Duodenal mucosa (tissue), 2 donors: ENCODE measurements around the gene MOB1A.

Experiments used
- H3K27ac ChIP-seq: one replicate; pipeline ENCODE4 v1.7.0; 2013; ENCODE audit warnings: low read depth, low read length
- H3K27me3 ChIP-seq, 2 donors: one replicate each; pipeline ENCODE4 v1.7.0; 2013; ENCODE audit warnings: low read length in 2 of 2, control low read depth in 1 of 2; ENCODE audit not compliant: insufficient read depth in 2 of 2, control insufficient read depth in 1 of 2
- H3K36me3 ChIP-seq, 2 donors: one replicate each; pipeline ENCODE4 v1.7.0; 2013; ENCODE audit warnings: low read length in 2 of 2, control low read depth in 1 of 2; ENCODE audit not compliant: insufficient read depth in 2 of 2, control insufficient read depth in 1 of 2
- H3K4me1 ChIP-seq, 2 donors: one replicate each; pipeline ENCODE4 v1.7.0; 2013; ENCODE audit warnings: low read length in 2 of 2, control low read depth in 1 of 2; ENCODE audit not compliant: insufficient read depth in 2 of 2, control insufficient read depth in 1 of 2
- H3K4me3 ChIP-seq, 2 donors: one replicate each; pipeline ENCODE4 v1.7.0; 2013; ENCODE audit warnings: low read length in 2 of 2, low read depth in 1 of 2
- H3K9ac ChIP-seq, 2 donors: one replicate each; pipeline ENCODE4 v1.7.0; 2013; ENCODE audit warnings: low read length in 2 of 2, low read depth in 1 of 2
- H3K9me3 ChIP-seq, 2 donors: one replicate each; pipeline ENCODE4 v1.7.0; 2013; ENCODE audit warnings: low read length in 2 of 2, control low read depth in 1 of 2; ENCODE audit not compliant: control insufficient read depth in 1 of 2

MOB1A gene

DNA sequence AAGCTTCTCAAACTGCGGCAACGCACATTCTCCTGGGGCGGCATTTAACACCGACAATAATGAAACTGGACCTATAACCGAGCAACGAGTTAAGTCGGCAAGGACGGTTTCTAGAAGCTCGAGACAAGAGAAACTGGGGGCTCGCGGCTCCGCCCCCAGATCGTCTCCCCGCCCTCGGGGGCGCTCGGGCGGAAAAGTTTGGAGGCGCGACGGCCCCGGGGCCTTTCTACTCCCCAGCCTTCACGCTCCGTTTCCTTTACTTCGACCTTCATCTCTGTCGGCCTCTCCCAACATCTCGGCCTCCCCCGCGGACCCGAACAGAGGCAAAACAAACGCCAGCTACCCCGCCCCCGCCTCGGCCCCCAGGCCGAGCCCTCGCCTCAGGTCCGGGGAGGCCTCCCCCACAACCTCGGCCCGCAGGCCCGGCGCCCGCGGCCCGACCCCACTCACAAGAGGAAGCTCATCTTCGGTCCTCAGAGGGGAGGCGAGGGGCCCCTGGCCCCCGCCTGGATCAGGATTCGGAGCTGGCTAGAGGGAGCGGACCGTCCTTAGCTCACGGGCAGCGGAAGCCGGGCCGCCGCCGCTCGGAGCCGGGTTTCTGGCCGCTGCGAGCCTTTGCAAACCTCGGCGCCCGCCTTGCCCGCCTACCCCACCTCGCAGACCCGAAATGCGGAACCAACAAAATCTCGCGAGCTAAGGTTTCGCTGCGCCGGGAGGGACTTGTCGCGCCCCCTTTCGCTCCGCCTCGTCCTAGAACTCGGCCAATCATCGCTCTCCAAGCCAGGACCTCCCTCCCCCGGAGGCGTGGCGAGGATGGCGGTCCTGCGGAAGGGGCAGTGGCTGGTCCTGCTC, at the start of gene MOB1A:
MOB1A (minus strand) TSS at position 669 of the 852 bp plus-strand sequence; CDS start at position 464, 205 bp downstream.
- peak within 1 kb of the TSS; percentile 89 for H3K27ac ChIP-seq
- H3K4me3 ChIP-seq = peak within 1 kb of the TSS; percentile 84 to 88
- no peaks in the 10 kb centered on the region for H3K9me3 ChIP-seq
- H3K9ac ChIP-seq = peak within 1 kb of the TSS; percentile 68 to 85
- H3K4me1 ChIP-seq = peaks cover 6 to 13% of the 10 kb centered on the region in 2 donors
- no peaks in the 10 kb centered on the region for H3K36me3 ChIP-seq
- H3K27me3 ChIP-seq = no peaks in the 10 kb centered on the region

DNA sequence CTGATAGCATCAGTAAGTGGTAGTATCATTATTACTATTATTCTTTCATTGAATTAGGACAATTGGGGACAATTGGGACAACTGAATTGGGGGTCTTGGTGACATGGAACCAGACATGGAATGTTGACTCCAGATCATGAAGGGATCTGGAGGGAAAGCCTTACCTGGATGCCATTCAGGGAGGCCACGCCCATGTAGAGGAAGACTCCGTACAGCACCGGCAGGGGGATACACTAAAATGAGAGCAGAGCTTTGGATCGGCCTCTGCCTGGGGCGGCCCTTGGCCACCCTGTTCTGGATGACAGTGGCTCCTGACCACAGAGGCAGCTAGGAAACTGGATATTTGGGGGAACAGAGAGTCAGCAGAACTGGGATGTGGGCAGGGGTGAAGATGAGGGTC, 49.0 kb upstream of the MOB1A start:
- Histone ChIP-seq H3K4me1 (no peaks in the 10 kb centered on the region), H3K27me3 (no peaks in the 10 kb centered on the region), H3K9me3 (no peaks in the 10 kb centered on the region), H3K9ac (no peak overlapping the region), H3K4me3 (no peak overlapping the region), H3K36me3 (no peaks in the 10 kb centered on the region), H3K27ac (no peak overlapping the region)

DNA sequence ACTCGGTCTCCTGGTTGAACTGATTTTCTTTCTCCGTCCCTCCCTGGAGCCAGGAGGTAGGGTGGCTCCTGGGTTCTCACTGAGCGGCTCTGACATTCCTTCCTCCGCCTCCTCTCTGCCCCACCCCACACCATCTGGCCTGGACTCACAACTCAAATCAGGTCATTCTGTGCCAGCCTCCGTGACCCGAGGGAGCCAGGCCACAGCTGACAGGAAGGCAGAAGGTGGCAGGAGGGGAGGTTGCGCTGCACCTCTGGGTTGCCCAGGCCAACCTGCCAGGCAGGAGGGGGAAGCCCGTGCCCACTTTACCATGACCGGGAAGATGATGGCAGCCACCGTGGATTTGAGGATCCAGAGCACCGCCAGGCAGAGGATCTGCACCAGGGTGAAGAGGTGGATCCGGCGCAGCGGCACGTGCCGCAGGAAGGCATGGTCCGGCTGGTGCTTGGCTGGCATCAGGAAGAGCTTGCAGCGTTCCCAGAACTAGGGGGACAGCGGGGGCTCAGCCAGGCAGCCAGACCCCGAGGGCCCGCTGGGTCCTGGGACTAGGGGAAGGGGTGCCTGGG, 48.1 kb upstream of the MOB1A start:
- Histone ChIP-seq H3K27me3 (no peaks in the 10 kb centered on the region), H3K36me3 (no peaks in the 10 kb centered on the region), H3K9ac (no peak overlapping the region), H3K9me3 (no peaks in the 10 kb centered on the region), H3K4me1 (no peaks in the 10 kb centered on the region), H3K27ac (no peak overlapping the region), H3K4me3 (no peak overlapping the region)

DNA sequence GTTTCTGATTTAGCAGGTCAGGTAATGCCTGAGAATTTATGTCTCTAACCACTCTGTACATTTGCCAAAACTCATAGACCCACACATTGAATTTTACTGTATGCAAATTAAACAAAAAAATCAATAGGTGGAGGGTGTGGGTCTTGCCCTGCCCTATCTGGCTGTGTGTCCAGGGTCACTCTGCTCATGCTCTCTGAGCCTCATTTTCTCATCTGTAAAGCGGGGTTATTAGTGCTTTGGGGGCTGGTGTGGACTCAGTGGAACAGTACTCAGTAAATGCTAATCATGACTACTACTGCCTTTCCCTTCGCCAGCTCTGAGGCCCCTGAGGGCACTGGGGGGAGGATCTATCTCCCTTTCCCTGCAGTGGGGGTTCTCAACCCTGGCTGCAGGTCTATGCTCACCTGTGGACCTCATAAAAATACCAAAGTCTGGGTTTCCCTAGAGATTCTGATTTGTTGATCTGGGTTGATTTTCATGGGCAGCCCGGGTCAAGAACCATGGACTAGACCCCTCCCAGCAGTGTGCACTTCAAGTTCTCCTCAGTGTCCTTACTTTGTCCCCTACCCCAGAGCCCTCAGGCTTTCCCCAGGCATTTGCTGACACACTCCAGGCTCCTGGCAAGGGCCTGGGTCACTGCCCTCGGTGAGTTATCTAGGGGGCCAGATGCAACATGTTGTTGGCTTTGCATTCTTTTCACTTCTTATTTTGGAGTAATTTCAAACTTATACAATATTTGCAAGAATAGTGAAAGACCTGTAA, 47.2 kb upstream of the MOB1A start:
- H3K9me3 ChIP-seq = no peaks in the 10 kb centered on the region
- H3K4me1 ChIP-seq = no peaks in the 10 kb centered on the region
- no peaks in the 10 kb centered on the region for H3K36me3 ChIP-seq
- H3K27ac ChIP-seq = no peak overlapping the region
- no peaks in the 10 kb centered on the region for H3K27me3 ChIP-seq
- H3K9ac ChIP-seq = no peak overlapping the region
- no peak overlapping the region for H3K4me3 ChIP-seq

DNA sequence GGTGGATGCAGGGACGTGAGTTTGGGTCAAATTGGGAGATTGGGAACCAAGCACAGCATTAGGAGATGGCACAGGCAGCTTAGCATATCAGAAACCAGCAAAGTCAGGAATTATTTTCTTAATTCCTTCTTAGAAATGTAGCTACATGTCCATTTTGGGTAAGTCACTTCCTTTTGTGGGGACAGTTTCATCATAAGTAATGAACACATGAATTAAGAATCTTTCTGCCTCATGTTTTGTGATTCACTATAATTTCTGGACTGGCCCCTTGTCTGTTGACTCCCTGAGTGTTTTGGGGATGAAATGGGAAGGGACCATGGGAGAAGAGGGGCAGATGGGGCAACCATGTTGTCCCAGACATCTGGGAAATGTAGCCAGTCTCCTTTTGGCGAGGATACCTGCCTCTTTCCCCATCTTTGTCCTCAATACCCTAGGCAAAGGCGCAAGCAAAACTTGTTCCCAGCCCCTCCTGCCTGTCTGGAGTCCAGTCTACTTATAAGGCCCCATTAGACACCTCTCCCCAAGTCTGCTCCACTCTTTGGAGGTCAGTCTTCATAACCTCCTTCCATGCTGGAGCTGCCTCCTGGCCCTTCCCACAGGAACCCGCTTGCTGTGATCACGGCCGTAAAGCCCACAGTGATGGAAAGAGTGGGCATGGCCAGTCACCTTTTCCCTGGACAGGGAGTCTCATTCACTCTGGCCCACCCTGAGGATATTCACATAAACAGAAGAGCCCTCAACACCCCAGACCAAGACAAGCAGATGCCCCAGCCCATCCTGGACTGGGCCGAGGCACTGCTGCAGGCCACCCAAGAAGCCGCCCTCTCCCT, 45.5 kb upstream of the MOB1A start:
- Histone ChIP-seq H3K9me3 (no peaks in the 10 kb centered on the region), H3K27me3 (no peaks in the 10 kb centered on the region), H3K4me3 (no peak overlapping the region), H3K9ac (no peak overlapping the region), H3K27ac (no peak overlapping the region), H3K4me1 (no peaks in the 10 kb centered on the region), H3K36me3 (no peaks in the 10 kb centered on the region)

DNA sequence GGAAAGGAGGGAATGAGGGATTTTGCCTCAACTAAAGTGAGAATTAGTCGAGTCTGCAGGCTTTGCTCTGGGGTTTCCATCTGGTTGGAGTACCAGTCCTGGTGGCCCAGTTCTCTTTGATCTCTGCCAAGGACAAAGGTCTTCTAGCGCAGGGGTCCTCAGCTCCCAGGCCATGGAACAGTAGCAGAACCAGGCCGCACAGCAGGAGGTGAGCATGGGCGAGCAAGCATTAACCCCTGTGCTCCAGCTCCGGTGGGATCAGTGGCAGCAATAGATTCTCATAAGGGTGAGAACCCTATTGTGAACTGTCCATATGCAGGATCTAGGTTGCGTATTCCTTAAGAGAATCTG, 43.6 kb upstream of the MOB1A start:
- Histone ChIP-seq H3K27ac (no peak overlapping the region), H3K4me3 (no peak overlapping the region), H3K36me3 (peaks cover 0 to 4% of the 10 kb centered on the region in 2 donors), H3K9ac (no peak overlapping the region), H3K27me3 (no peaks in the 10 kb centered on the region), H3K4me1 (no peaks in the 10 kb centered on the region), H3K9me3 (no peaks in the 10 kb centered on the region)

DNA sequence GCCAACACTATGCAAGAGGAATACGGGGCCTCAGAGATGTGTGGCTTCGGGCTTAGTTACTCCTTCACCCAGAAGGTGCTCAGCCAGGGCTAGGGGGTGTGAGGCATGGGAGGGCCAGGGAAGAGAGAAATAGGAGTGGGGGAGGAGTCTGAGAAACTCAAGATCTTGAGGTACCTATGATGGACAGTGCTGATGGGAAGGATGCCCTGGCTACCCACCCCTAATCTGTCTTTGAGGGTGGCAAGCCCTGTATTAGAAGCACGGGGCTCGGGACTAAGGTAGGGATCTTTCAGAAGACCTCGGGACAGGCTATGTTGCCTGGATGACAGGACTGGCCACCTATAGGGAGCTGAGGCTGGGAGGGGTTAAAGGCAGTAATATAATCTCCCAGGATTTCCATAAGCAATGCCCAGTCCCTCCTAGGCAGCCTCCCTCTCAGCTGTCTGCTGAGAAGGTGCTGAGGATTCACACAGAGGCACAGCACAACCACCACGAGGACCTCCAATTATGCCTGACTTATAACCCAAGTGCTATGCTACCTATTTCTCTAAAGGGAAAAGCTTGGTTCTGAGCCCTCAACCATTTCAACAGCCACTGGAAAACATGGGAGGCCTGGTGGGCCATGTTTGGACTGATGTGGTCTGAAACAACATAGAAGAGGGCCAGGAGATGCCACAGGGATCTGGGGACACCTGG, 43.1 kb upstream of the MOB1A start:
- Histone ChIP-seq H3K36me3 (peaks cover 0 to 8% of the 10 kb centered on the region in 2 donors), H3K9me3 (no peaks in the 10 kb centered on the region), H3K27me3 (no peaks in the 10 kb centered on the region), H3K4me3 (no peak overlapping the region), H3K9ac (no peak overlapping the region), H3K27ac (no peak overlapping the region), H3K4me1 (no peaks in the 10 kb centered on the region)

DNA sequence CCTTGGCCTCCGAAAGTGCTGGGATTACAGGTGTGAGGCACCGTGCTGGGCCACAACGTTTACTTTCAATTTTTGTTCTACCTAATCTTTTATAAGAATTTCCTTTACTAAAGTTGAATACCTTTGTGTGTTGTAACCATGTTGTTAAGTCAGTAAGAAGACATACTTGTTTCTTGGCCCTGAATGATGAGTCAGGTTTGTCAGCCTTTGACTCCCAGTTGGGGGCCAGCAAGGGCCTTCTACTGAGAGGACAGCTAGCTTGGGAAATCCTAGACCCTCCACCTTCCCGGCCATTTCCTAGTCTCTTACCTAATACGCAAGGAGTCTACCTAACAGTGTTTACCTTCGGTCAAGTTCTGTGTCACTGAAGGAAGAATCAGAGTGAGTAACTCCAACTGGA, 42.4 kb upstream of the MOB1A start:
- H3K9ac ChIP-seq = no peak overlapping the region
- no peak overlapping the region for H3K27ac ChIP-seq
- no peaks in the 10 kb centered on the region for H3K4me1 ChIP-seq
- H3K27me3 ChIP-seq = no peaks in the 10 kb centered on the region
- peaks cover under 1 to 11% of the 10 kb centered on the region in 2 donors for H3K36me3 ChIP-seq
- no peak overlapping the region for H3K4me3 ChIP-seq
- H3K9me3 ChIP-seq = no peaks in the 10 kb centered on the region

DNA sequence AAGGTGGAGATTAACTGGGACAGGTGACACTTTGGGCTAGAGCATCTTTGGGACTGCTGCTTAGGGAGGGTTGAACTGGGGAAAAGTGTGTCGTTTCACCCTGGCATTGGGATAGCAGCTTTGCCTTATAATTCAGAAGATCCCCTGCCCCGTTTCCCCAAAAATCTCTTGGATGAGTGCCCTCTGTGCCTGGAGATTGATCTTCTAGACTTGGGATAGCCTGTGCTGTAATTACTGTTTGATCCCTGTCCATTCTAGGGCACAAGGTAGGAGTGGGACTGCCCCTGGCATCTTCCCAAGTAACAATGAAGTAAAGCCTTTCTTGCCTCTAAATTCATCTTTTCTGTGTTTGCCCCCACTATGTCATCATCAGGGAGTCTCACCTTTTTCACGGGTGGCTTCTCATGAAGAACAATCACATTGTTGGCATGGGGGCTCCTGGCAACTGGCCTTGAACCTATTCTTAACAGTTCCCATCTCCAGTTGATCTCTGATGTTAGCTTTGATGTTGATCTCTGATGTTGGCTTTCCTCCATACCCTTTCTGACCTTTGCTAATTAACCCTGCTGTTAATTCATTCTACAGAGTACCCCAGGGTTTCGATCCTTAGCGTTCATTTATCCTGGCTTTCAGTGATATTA, 41.3 kb upstream of the MOB1A start:
- Histone ChIP-seq H3K36me3 (peaks cover 4 to 14% of the 10 kb centered on the region in 2 donors), H3K9me3 (no peaks in the 10 kb centered on the region), H3K9ac (no peak overlapping the region), H3K4me3 (no peak overlapping the region), H3K27ac (no peak overlapping the region), H3K4me1 (no peaks in the 10 kb centered on the region), H3K27me3 (no peaks in the 10 kb centered on the region)
